Keratinocyte (primary cell): ENCODE results near the gene DIS3L2. TPM values are rescaled to one million over a fixed set of nuclear protein-coding genes. Genes with fewer than 3 reads are reported as not detected.
A peak's percentile ranks its signal among the peaks of the same experiment; 100 is the strongest.
"Not testable (repeated sequence)": the region's sequence is repeated elsewhere in the genome, so short reads cannot be mapped to it uniquely, and the experiment has no call there.

ENCODE experiments used
- DNase-seq: peaks from one replicate; pipeline ENCODE4 v3.0.0-alpha.2; 2011; ENCODE audit warnings: low read depth, missing footprints, low spot score
- FAIRE-seq: peaks from 2 replicates; lab custom pipeline; 2011; peaks lifted over from hg19 to GRCh38; lab: Jason Lieb, UNC
- H2AFZ ChIP-seq: 2 replicates; pipeline ENCODE4 v1.6.0; 2012; ENCODE audit warnings: low read length, control low read depth, inconsistent platforms; ENCODE audit not compliant: control insufficient read depth
- H3K27ac ChIP-seq: 2 replicates; pipeline ENCODE4 v1.5.1; 2011; ENCODE audit warnings: low read length; ENCODE audit not compliant: control insufficient read depth, insufficient read depth
- H3K27me3 ChIP-seq: 3 replicates; pipeline ENCODE4 v1.6.0; 2011; ENCODE audit warnings: low read length; ENCODE audit not compliant: control insufficient read depth, insufficient read depth; ENCODE audit errors: extremely low read depth
- H3K36me3 ChIP-seq, 2 experiments: 2 replicates in 1 of 2; 3 replicates in 1 of 2; pipeline ENCODE4 v1.5.1; 2011; ENCODE audit warnings: low read length in 2 of 2, mild to moderate bottlenecking in 1 of 2; ENCODE audit not compliant: control insufficient read depth in 2 of 2, insufficient read depth in 2 of 2; ENCODE audit errors: extremely low read depth in 1 of 2
- H3K4me1 ChIP-seq: 3 replicates; pipeline ENCODE4 v1.5.1; 2011; ENCODE audit warnings: low read length; ENCODE audit not compliant: control insufficient read depth, insufficient read depth; ENCODE audit errors: extremely low read depth
- H3K4me2 ChIP-seq: 3 replicates; pipeline ENCODE4 v1.6.0; 2011; ENCODE audit warnings: low read depth, low read length; ENCODE audit not compliant: control insufficient read depth, insufficient read depth; ENCODE audit errors: extremely low read depth
- H3K4me3 ChIP-seq, 3 experiments: fragments of 200-600 bp in 1 of 3; sonication (generic) in 1 of 3; 2 replicates in 2 of 3; 3 replicates in 1 of 3; pipeline ENCODE4 v1.5.1; 2011 to 2016; ENCODE audit warnings: low read length in 3 of 3, mild to moderate bottlenecking in 3 of 3, control low read depth in 2 of 3, inconsistent platforms in 1 of 3, low read depth in 1 of 3, mixed read lengths in 1 of 3, mixed run types in 1 of 3, moderate library complexity in 1 of 3; ENCODE audit not compliant: control insufficient read depth in 2 of 3, insufficient read depth in 2 of 3; ENCODE audit errors: extremely low read depth in 1 of 3
- H3K79me2 ChIP-seq: 2 replicates; pipeline ENCODE4 v1.6.0; 2012; ENCODE audit warnings: low read length; ENCODE audit not compliant: control insufficient read depth, insufficient read depth
- H3K9ac ChIP-seq: 3 replicates; pipeline ENCODE4 v1.6.0; 2011; ENCODE audit warnings: low read length; ENCODE audit not compliant: control insufficient read depth, insufficient read depth; ENCODE audit errors: extremely low read depth
- H3K9me1 ChIP-seq: 3 replicates; pipeline ENCODE4 v1.6.0; 2011; ENCODE audit warnings: low read length; ENCODE audit not compliant: control insufficient read depth, insufficient read depth; ENCODE audit errors: extremely low read depth
- H3K9me3 ChIP-seq: 2 replicates; pipeline ENCODE4 v1.5.1; 2012; ENCODE audit warnings: low read depth, low read length; ENCODE audit not compliant: control insufficient read depth
- H4K20me1 ChIP-seq: 3 replicates; pipeline ENCODE4 v1.6.0; 2011; ENCODE audit warnings: low read length; ENCODE audit not compliant: control insufficient read depth, insufficient read depth; ENCODE audit errors: extremely low read depth
- EZH2 ChIP-seq: IDR thresholded peaks from one replicate; pipeline ENCODE4 v1.6.1; 2012; ENCODE audit warnings: inconsistent platforms, mild to moderate bottlenecking, low read length, moderate library complexity
- dilution Hi-C: fragments of 300-500 bp; cut with MboI; formaldehyde crosslinking; loops from one replicate; pipeline ENCODE4 v1.7.0; 2020; ENCODE audit warnings: low sequenced_read_pairs; ENCODE audit not compliant: extremely low pct_ligation_motif_present
- polyA plus RNA-seq, 5 experiments: library from polyadenylated mRNA; depleted of rRNA in 3 of 5; stranded (reverse) in 3 of 5; stranded (forward) in 1 of 5; unstranded in 1 of 5; fragments of >200 nt; gene quantifications; 1 replicate in 1 of 5; 2 replicates in 3 of 5; 3 replicates in 1 of 5; pipeline versions ENCODE4 v1.2.1 to v1.2.3, GENCODE V29; 2011 to 2012; ENCODE audit warnings: missing spikeins in 2 of 5, low read depth in 1 of 5, low replicate concordance in 1 of 5
- TF ChIP-seq, protein P1 (sequence below), 3 experiments: IDR thresholded peaks in 1 of 3; conservative IDR thresholded peaks in 1 of 3; optimal IDR thresholded peaks in 1 of 3; 2 replicates in 2 of 3; 3 replicates in 1 of 3; pipeline versions ENCODE3 to v1.5.1; 2011; ENCODE audit warnings: low read length in 3 of 3, mild to moderate bottlenecking in 3 of 3, moderate library complexity in 2 of 3, control low read depth in 1 of 3, inconsistent platforms in 1 of 3; ENCODE audit not compliant: insufficient read depth in 2 of 3; ENCODE audit errors: extremely low read depth in 1 of 3

Gene DIS3L2
- polyA plus RNA-seq, 1 donor (not counting 4 experiments of a cell fraction or from before 2014, with no cell fraction given), result 8.6 TPM

DNA sequence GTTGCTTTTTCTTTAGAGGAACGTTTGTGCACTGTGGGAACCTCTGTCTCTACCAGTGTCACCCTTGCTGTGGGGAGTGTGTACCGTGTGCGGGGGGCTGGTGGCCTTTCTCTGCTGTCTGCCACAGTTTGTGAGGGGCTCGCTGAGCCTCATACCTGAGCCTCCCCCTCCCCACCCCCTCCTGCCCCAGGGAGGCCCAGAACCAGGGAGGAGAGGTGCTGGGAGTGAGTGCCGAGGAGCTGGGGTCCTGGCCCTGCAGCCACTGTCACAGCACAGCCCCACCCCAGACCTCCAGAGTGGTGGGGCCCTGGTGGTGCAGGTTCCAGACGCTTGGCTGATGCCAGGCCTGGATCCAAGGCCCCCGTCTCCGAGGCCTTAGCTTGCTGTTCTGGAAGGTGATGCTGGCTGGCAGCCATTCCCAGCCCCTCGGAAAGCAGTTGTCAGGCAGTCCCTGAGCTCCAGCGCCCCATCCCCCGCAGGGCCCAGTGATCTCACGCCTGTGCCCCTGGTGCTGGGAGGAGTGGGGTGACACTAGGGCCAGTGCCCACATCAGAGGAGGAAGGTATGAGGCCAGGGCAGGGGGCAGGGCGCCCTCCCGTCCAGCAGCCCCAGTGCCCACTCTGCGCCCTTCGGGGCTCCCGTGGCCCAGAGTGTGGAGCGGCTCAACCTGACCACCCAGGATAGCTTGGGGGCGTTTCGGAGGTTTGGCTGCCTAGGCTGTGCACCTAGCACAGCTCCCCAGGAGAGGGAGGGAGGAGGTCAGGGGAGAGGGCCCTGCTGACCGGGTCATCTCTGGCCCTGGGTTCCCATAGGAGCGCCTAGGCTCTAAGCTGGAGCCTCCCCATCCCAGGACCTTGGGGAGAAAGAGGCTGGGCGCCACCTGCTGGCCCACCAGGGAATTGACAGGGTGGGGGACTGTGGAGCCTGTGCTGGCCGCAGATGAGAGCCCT, 364.1 kb downstream of the DIS3L2 start:
- H3K4me1 ChIP-seq, result peaks cover 16% of the 10 kb centered on the region
- no peak overlapping the region for H3K9ac ChIP-seq
- DNase-seq (no peak), FAIRE-seq (no peak)
- H4K20me1 ChIP-seq, result peaks cover 4% of the 10 kb centered on the region
- no peak for TF ChIP-seq EZH2
- TF ChIP-seq, protein P1, sequence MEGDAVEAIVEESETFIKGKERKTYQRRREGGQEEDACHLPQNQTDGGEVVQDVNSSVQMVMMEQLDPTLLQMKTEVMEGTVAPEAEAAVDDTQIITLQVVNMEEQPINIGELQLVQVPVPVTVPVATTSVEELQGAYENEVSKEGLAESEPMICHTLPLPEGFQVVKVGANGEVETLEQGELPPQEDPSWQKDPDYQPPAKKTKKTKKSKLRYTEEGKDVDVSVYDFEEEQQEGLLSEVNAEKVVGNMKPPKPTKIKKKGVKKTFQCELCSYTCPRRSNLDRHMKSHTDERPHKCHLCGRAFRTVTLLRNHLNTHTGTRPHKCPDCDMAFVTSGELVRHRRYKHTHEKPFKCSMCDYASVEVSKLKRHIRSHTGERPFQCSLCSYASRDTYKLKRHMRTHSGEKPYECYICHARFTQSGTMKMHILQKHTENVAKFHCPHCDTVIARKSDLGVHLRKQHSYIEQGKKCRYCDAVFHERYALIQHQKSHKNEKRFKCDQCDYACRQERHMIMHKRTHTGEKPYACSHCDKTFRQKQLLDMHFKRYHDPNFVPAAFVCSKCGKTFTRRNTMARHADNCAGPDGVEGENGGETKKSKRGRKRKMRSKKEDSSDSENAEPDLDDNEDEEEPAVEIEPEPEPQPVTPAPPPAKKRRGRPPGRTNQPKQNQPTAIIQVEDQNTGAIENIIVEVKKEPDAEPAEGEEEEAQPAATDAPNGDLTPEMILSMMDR (optimal IDR thresholded peaks at IDR 0.05 in 1 of 3, IDR thresholded peaks at IDR 0.05 in 1 of 3, conservative IDR thresholded peaks at IDR 0.05 in 1 of 3; ENCODE audit: extremely low read depth in 1 of 3, insufficient read depth in 2 of 3, low read length in 3 of 3), result peak in 1 of 3 experiments; percentile 42
- H3K27me3 ChIP-seq, result no peaks in the 10 kb centered on the region
- no peak overlapping the region for H3K4me2 ChIP-seq
- no peaks in the 10 kb centered on the region for H3K79me2 ChIP-seq
- no peaks in the 10 kb centered on the region for H3K9me1 ChIP-seq
- H3K27ac ChIP-seq, result no peak overlapping the region
- no peak overlapping the region for H2AFZ ChIP-seq
- dilution Hi-C loops, result no loop called here
- H3K9me3 ChIP-seq, result no peaks in the 10 kb centered on the region
- H3K4me3 ChIP-seq, result no peak overlapping the region
- no peaks in the 10 kb centered on the region for H3K36me3 ChIP-seq

GRCh38 chr2:232326274-232327104, 365.0 kb downstream of the DIS3L2 start:
- H3K79me2 ChIP-seq, FAIRE-seq: not testable (repeated sequence)

More at GRCh38 chr2:232326274-232327104, 365.0 kb downstream of the DIS3L2 start:
- H3K4me3 ChIP-seq, H3K9me1 ChIP-seq, H3K27me3 ChIP-seq, H3K9ac ChIP-seq, H2AFZ ChIP-seq, H3K4me2 ChIP-seq, H3K27ac ChIP-seq, H3K9me3 ChIP-seq, H3K36me3 ChIP-seq, H4K20me1 ChIP-seq, dilution Hi-C loops, DNase-seq: not testable (repeated sequence)
- TF ChIP-seq, protein P1 (optimal IDR thresholded peaks at IDR 0.05 in 1 of 3, IDR thresholded peaks at IDR 0.05 in 1 of 3, conservative IDR thresholded peaks at IDR 0.05 in 1 of 3; ENCODE audit: extremely low read depth in 1 of 3, insufficient read depth in 2 of 3, low read length in 3 of 3), result peak in 2 of 3 experiments; percentile 3 to 26
- H3K4me1 ChIP-seq, result peaks cover 16% of the 10 kb centered on the region
